ENCODE measurements around the gene GFRA1. TPM values are rescaled to one million over a fixed set of nuclear protein-coding genes. Genes with fewer than 3 reads are reported as not detected.
"Not testable (repeated sequence)": the region's sequence is repeated elsewhere in the genome, so short reads cannot be mapped to it uniquely, and the experiment has no call there.

GFRA1 gene
- total and polyA plus RNA-seq, 2 experiments from 2014 or later, result 0.48 to 2.9 TPM

DNA sequence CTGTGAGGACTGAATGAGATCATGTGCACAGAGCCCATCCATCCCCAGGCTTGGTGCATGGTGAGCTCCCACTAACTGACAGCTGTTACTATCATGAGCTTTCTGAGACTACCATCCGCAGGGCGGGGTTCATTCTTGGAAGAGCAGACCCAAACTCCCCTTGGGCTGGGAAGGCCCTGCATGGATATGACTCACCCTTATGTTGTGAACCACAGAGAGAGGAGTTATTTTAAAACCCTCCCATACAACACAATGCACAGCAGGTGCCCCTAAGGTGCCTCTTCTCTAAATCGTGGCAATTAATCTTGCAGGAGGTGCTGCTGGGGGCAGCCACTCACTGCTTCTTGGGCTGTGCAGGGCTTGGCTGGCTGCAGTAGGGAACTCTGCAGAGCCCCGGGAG lies 219.1 kb downstream of the GFRA1 start:
- peaks cover 2% of the 10 kb centered on the region for H3K27me3 ChIP-seq
- H4K20me1 ChIP-seq (ENCODE audit: insufficient read depth, poor library complexity, severe bottlenecking), result no peaks in the 10 kb centered on the region
- H3K4me3 ChIP-seq, result no peak overlapping the region
- H3K79me2 ChIP-seq, result no peaks in the 10 kb centered on the region
- H3K27ac ChIP-seq, result no peak overlapping the region
- peaks cover 13% of the 10 kb centered on the region for H3K4me1 ChIP-seq (ENCODE audit: insufficient read depth)
- no peak for DNase-seq (ENCODE audit: low spot score)
- no peak overlapping the region for H3K4me2 ChIP-seq
- H3K9me3 ChIP-seq (ENCODE audit: low read depth), result no peaks in the 10 kb centered on the region
- no peaks in the 10 kb centered on the region for H3K36me3 ChIP-seq (replicated peaks; ENCODE audit: insufficient read depth, low read depth)
- H2AFZ ChIP-seq, result no peak overlapping the region
- TF ChIP-seq EZH2 (IDR thresholded peaks at IDR 0.05; ENCODE audit: borderline replicate concordance) (no peak), EZH2phosphoT487 (IDR thresholded peaks at IDR 0.05; ENCODE audit: low read depth, severe bottlenecking, unreplicated experiment) (no peak)
- TF ChIP-seq, protein P1, sequence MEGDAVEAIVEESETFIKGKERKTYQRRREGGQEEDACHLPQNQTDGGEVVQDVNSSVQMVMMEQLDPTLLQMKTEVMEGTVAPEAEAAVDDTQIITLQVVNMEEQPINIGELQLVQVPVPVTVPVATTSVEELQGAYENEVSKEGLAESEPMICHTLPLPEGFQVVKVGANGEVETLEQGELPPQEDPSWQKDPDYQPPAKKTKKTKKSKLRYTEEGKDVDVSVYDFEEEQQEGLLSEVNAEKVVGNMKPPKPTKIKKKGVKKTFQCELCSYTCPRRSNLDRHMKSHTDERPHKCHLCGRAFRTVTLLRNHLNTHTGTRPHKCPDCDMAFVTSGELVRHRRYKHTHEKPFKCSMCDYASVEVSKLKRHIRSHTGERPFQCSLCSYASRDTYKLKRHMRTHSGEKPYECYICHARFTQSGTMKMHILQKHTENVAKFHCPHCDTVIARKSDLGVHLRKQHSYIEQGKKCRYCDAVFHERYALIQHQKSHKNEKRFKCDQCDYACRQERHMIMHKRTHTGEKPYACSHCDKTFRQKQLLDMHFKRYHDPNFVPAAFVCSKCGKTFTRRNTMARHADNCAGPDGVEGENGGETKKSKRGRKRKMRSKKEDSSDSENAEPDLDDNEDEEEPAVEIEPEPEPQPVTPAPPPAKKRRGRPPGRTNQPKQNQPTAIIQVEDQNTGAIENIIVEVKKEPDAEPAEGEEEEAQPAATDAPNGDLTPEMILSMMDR (IDR thresholded peaks at IDR 0.05; ENCODE audit: poor library complexity), result no peak
- no peaks in the 10 kb centered on the region for H3K9me2 ChIP-seq (replicated peaks; ENCODE audit: insufficient read depth)
- 80% methylated on average over 4 of the region's 4 CpGs for WGBS (ENCODE audit: low lambda C conversion rate, missing lambda C conversion rate)

DNA sequence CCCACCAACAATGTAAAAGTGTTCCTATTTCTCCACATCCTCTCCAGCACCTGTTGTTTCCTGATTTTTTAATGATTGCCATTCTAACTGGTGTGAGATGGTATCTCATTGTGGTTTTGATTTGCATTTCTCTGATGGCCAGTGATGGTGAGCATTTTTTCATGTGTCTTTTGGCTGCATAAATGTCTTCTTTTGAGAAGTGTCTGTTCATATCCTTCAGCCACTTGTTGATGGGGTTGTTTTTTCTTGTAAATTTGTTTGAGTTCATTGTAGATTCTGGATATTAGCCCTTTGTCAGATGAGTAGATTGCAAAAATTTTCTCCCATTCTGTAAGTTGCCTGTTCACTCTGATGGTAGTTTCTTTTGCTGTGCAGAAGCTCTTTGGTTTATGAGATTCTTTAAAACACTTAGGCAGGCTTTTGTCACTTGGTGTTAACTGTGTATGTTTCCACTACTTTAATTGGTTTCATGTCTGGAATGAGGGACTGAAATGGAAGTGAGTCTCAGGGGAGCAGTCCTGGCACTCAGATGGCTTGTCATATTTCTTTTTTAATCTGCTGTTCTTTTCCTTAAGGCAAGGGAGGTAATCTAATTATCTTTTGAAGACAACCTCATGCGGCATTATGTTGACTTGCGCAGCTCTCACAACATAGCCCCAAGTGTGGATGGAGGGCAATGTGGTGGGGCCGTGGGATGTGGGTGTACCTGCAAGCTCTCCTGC lies 219.8 kb downstream of the GFRA1 start:
- H3K9me3 ChIP-seq (ENCODE audit: low read depth); H3K36me3 ChIP-seq (replicated peaks; ENCODE audit: insufficient read depth, low read depth); H2AFZ ChIP-seq; H3K4me3 ChIP-seq; DNase-seq (ENCODE audit: low spot score); H3K79me2 ChIP-seq; H3K4me2 ChIP-seq; H3K27me3 ChIP-seq; H3K27ac ChIP-seq; H4K20me1 ChIP-seq (ENCODE audit: insufficient read depth, poor library complexity, severe bottlenecking); H3K9me2 ChIP-seq (replicated peaks; ENCODE audit: insufficient read depth): not testable (repeated sequence)
- H3K4me1 ChIP-seq (ENCODE audit: insufficient read depth), result peaks cover 13% of the 10 kb centered on the region
- 90% methylated on average over 3 of the region's 3 CpGs for WGBS (ENCODE audit: low lambda C conversion rate, missing lambda C conversion rate)

DNA sequence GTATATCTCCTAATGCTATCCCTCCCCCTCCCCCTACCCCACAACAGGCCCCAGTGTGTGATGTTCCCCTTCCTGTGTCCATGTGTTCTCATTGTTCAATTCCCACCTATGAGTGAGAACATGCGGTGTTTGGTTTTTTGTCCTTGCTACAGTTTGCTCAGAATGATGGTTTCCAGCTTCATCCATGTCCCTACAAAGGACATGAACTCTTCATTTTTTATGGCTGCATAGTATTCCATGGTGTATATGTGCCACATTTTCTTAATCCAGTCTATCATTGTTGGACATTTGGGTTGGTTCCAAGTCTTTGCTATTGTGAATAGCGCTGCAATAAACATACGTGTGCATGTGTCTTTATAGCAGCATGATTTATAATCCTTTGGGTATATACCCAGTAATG lies 220.5 kb downstream of the GFRA1 start:
- H2AFZ ChIP-seq; H3K9me2 ChIP-seq (replicated peaks; ENCODE audit: insufficient read depth); H3K27ac ChIP-seq; H3K4me3 ChIP-seq; DNase-seq (ENCODE audit: low spot score); H3K9me3 ChIP-seq (ENCODE audit: low read depth); H4K20me1 ChIP-seq (ENCODE audit: insufficient read depth, poor library complexity, severe bottlenecking); H3K79me2 ChIP-seq; H3K36me3 ChIP-seq (replicated peaks; ENCODE audit: insufficient read depth, low read depth); H3K27me3 ChIP-seq; H3K4me2 ChIP-seq: not testable (repeated sequence)
- H3K4me1 ChIP-seq (ENCODE audit: insufficient read depth), result peaks cover 13% of the 10 kb centered on the region
- 88% methylated on average over 1 of the region's 3 CpGs for WGBS (ENCODE audit: low lambda C conversion rate, missing lambda C conversion rate)

DNA sequence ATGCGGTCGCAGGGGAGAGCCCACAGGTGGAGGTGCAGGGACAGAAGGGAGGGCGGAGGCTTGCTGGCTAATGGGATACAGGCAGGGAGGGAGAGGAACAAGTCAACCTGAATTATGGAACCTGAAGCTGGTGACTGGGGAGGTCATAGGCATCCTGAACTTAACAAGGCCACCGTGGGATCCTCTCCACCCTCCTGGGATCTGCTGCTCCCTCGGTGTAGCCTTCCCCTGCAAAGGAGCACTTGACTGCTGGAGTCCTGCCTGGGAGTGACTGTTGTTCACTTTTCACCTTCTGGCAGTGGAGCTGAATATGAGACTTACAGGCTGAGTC lies 223.1 kb downstream of the GFRA1 start:
- Histone ChIP-seq H3K4me1 (ENCODE audit: insufficient read depth) (peaks cover under 1% of the 10 kb centered on the region), H3K27ac (no peak overlapping the region), H3K27me3 (peaks cover 2% of the 10 kb centered on the region), H2AFZ (no peak overlapping the region), H3K4me3 (no peak overlapping the region), H3K9me2 (replicated peaks; ENCODE audit: insufficient read depth) (no peaks in the 10 kb centered on the region), H3K4me2 (no peak overlapping the region), H3K36me3 (replicated peaks; ENCODE audit: insufficient read depth, low read depth) (no peaks in the 10 kb centered on the region), H3K9me3 (ENCODE audit: low read depth) (no peaks in the 10 kb centered on the region), H4K20me1 (ENCODE audit: insufficient read depth, poor library complexity, severe bottlenecking) (no peaks in the 10 kb centered on the region), H3K79me2 (no peaks in the 10 kb centered on the region)
- no peak for DNase-seq (ENCODE audit: low spot score)
- 89% methylated on average over 4 of the region's 5 CpGs for WGBS (ENCODE audit: low lambda C conversion rate, missing lambda C conversion rate)
- TF ChIP-seq, protein P1 (IDR thresholded peaks at IDR 0.05; ENCODE audit: poor library complexity), result no peak
- TF ChIP-seq EZH2phosphoT487 (IDR thresholded peaks at IDR 0.05; ENCODE audit: low read depth, severe bottlenecking, unreplicated experiment) (no peak), EZH2 (IDR thresholded peaks at IDR 0.05; ENCODE audit: borderline replicate concordance) (no peak)

All from hepatocyte (in vitro differentiated cells).